ENCODE measurements around the gene CACNA1I.

- no peak for TF ChIP-seq CTCF (IDR thresholded peaks at IDR 0.05)
- no peak for TF ChIP-seq POLR2A (IDR thresholded peaks at IDR 0.05)
These were observed 10.4 kb upstream of the CACNA1I start for GRCh38 chr22:39560127-39560526.

Data from body of pancreas (tissue), 4 donors.